Measurements from ENCODE around the gene FAM90A1.
"Not testable (repeated sequence)": the region's sequence is repeated elsewhere in the genome, so short reads cannot be mapped to it uniquely, and the experiment has no call there.

Gene FAM90A1

DNA sequence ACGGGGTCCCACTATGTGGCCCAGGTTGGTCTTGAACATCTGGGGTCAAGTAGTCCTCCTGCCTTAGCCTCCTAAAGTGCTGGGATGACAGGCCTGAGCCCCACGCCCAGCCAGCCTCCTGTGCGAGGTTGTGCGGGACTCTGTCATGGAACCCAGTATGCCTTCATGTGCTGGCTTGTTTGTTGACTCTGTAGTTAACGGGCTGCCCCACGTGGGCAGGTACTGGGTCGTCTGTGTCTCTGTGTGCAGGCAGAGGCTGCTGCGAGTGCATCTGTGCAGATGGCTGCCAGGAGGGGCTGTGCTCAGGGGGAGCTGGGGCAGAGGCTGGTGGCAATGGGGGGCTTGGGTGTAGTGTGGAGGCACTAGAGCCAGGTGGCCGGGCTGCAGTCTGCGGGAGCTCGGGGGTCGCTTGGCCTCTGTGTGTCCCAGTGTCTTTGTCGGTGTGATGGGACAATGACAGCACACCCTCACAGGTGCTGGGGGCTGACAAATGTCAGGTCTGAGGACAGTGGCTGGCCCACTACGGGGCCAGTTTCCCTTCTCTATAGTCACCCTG, 6.0 kb upstream of the FAM90A1 start:
- FAIRE-seq: not testable (repeated sequence)

DNA sequence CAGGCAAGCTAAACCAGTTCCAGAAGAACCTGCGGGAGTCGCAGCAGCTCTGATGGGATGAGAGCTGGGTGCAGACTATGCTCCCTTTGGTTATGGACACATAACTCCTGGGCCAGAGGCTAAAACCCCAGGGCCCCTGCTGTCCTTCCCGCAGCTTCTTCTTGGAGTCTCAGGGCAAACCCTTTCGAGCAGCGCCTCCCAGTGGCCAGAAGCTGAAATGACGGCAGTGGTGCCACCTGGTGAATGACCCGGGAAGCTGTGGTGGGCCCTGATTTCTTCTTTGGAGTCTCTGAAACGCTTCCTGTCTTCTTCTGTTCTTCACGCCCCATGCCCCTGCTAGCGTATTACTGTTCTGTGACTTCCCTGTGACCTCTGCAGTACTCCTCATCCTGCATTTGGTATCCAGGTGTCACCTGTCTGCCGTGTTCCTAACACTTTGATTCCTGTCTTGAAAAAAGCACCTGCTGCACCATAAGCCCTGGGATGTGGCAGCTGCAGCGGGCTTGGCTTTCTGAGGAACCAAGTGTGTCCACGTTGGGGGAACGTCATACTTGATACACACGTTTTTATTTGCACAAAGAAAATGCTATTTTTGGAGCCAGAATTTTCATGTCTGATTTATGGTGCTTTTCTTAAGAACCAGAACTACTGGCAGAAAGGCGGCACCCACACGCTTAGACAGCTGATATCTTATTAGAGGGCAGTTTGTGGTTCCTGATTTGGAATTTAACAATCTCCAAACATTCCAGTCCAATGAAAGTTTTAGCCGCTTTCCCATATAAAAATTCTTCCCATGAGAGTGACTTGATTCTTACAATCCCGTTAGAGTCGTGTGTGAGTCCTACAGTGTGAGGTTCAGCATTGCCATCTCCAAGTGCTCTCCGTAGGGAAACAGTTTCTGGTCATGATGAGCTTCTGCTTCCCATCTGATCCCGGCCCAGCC, 4.5 kb upstream of the FAM90A1 start:
- FAIRE-seq: not testable (repeated sequence)

DNA sequence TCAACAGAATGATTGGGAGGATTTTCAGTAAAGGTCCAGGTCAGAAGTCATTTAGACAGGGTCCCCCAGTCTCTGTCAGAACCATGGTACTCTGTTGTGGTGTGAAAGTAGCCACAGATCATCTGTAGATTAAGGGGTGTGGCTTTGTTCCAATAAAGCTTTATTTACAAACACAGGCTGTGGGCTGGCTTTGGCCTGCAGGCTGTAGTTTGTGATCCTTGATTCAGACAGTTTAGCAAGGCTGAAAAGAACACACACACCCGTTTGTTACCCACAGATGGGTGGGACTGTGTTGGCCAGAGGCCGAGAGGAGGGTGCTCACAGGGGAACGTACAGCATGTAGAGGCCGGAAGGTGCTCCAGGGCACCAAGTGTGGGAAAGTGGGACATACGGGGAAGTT, 3.6 kb upstream of the FAM90A1 start:
- FAIRE-seq: not testable (repeated sequence)

DNA sequence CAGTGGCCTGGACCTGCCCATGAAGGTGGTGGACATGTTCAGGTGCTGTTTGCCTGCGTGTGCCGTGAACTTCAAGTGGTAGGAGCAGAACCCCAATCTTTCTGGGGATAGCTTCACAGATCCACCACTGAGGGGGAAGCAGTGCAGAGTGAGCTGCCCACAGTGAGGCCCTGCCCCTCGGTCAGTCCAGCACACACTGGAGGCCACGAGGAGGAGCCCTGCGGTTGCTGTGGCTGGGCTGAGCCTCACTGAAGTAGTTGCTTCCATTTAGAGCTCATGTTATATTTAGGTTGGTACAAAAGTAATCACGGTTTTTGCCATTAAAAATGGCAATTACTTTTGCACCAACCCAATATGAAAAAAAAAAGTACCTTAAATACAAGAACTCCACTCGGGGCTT, 2.1 kb upstream of the FAM90A1 start:
- not testable (repeated sequence) for FAIRE-seq

DNA sequence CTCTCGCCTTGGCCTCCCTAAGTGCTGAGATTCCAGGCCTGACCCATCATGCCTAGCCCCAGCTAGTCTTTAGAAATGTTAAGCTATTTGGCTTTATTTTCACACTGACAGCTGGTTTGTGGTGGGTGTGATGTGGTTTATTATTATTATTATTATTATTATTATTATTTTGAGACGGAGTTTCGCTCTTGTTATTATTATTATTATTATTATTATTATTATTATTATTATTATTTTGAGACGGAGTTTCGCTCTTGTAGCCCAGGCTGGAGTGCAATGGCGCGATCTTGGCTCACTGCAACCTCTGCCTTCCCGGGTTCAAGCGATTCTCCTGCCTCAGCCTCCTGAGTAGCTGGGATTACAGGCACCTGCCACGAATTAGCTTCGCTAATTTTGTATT, 1.2 kb upstream of the FAM90A1 start:
- not testable (repeated sequence) for FAIRE-seq

DNA sequence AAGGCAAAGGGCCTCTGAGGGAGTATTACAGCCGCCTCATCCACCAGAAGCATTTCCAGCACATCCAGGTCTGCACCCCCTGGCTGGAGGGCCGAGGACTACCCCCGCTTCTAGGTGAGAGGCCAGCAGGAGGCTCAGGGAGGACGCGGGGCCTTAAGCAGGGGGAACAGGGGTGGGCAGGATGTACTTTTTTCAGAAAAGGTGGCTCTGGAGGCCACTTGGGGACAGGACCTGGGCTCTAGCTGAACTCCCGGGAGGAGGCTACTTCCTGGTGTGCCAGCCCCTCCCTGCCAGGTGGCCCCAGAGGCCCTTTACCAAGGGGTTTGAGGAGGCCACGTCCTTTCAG, 287 bp upstream of the FAM90A1 start:
- FAIRE-seq: not testable (repeated sequence)

DNA sequence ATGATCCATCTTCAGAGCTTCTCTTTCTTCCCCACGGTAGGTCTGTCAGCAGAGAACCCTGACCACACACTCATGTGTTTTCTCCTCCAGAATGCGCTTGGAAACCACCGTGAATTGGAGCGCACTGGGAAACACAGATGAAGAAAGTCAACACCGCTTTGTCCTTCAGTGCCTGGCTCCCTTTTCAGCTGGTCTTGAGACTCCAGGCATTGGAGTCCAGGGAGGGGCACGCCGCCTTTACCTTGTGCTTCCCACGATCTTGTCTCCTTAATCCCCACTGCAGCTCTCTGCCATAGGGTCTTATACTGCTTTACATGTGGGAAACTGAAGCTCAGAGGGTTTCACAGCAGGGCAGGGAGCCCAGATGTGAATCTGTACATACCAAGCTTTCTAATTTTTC, 1.1 kb downstream of the FAM90A1 start:
- no peak for FAIRE-seq

DNA sequence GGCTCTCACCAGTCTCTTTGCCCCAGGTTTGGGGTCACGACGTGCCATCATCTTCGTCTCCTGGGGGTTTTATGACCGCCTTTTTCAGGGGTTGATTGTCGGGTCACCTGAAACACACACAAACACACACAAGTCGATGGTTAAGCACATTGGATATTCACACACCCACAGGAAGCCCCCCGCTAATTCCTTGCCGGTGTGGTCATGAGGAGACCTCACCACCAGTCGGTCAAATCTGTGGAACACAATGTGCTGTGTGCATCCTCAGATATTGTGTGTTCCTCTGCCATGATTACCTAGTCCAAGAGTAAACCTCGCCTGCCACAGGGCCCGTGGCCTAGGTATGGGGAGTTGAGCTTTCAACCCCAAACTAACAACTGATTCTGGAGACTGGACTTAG, 2.6 kb downstream of the FAM90A1 start:
- not testable (repeated sequence) for FAIRE-seq

DNA sequence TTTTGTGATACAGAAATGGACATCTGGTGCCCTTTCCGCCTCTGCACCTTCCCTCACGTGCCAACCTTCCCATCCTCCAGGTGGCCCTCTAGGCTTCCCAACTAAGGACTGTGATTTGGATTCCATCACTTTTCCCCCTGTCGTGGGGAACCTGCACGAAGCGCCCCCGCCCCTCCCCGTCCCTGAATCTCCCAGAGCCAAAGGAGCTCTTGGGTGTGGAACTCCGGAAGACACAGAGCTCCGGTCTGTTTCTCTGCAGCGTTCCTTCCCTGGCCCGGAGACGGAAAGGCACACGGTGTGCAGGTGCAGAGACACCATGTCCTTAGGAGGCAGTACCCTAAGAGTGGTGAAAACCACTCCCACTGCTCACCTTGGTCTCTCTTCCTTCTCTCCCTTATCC, 3.8 kb downstream of the FAM90A1 start:
- not testable (repeated sequence) for FAIRE-seq

DNA sequence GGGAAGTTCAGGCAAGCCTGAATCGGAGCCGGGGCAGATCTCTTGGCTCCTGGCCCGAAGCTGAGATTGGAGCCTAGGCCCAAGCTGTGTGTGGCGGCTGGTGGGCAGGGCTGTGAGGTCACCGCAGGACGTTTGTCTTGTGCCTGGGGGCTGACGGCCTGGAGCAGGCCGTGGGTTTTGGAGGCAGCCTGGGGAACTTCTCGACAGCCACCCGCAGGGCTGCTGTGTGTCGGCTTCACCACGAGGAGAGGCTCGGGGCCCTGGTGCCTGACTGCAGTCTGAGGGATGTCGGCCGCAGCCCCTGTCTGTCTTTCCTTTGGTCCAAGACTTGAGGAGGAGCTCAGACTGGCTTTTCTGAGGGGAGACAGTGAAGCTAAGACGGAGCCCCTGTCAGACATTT, 5.1 kb downstream of the FAM90A1 start:
- FAIRE-seq: not testable (repeated sequence)

DNA sequence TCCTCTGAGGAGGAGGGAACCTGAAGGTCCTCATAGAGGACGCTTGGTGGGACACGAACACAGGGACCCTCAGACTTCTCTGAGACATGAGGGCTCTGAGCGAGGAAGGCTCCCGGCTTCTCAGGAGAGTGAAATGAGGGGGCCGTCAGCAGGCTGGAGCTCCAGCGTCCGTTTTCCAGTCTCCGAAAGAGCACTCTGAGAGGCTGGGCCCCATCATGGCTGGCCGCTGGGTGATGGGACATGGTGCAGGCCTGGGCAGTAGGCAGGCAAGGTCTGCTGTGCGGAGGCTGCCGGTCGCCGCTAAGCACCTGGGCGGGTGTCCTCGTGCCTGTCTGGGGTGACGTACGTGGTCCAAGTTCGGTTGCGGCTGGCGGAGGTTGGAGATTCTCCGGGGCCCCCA, 5.6 kb downstream of the FAM90A1 start:
- FAIRE-seq: not testable (repeated sequence)

DNA sequence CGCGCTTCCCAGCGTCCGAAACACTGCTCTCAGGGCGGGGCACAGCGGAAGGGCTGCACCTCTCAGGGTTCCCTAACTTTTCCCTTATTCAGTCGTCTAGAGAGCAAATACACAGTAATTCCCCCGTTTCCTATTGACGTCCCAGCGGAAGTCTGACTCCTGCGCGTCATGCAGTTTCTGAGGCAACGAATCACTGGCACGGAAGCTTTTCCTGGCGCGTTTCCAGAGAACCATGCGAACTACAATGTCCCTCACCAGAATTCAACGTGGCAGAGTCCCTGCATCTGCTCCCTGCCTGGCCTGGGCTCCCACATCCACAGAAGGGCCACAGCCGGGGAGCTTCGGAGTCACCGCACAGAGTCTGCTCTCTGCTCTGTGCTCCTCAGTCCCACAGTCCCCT, 6.0 kb downstream of the FAM90A1 start:
- FAIRE-seq: not testable (repeated sequence)

DNA sequence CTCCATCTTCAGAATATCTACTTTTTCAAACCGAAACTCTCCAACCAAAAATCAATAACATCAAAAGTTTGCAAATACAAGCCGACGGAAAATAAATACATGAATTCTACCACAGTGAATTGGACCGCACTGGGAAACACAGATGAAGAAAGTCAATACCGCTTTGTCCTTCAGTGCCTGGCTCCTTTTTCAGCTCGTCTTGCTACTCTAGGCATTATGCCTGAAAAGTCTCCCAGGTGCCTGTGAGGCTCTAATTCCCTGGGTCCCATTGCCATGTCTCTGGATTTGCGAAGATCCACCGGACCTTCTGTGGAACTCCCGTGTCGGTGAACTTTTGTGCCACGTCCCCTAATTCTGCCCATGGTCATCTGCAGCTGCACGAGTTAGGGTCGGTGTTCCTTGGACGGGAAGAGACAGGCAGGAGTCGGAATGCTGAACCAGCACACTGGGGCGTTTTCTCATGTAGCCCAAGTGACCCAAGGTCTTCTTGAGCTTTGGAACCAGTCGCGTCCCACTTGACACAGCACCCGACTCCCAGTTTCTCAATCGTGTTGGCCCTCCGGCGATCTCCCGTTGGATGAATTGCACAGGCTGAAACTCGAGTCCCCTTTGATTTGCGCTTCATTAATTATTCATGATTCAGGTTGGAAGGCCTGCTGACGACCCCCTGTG, 8.6 kb downstream of the FAM90A1 start:
- not testable (repeated sequence) for FAIRE-seq

DNA sequence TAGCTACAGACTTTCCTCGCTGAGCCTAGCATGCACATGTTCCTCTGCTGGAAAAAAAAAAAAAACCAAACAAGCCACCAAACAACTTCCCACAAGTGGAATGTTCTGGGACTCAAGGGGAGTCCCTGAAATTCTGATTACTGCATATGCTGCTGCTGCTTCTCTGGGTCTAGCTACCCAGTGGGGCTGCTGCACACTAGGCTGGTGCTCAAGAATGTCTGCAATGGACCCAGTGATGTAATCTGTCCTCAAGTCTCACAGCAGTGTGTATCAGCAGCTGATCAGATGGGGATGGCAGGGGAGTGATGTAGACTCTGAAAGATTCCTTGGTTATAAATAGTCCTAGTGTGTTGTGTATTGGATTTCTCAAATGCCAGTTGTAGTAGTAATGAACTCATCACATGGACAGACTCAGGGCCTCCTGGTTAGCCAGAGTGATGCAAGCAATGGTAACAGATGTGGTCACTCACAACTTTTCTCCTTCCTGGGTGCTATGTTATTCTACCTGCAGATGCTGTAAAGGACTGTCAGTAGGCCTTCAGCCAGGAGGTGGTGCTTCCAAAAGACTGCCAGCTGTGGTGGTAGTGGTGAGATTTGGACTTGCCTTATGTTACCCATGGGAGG, 29.6 kb downstream of the FAM90A1 start:
- FAIRE-seq: not testable (repeated sequence)

DNA sequence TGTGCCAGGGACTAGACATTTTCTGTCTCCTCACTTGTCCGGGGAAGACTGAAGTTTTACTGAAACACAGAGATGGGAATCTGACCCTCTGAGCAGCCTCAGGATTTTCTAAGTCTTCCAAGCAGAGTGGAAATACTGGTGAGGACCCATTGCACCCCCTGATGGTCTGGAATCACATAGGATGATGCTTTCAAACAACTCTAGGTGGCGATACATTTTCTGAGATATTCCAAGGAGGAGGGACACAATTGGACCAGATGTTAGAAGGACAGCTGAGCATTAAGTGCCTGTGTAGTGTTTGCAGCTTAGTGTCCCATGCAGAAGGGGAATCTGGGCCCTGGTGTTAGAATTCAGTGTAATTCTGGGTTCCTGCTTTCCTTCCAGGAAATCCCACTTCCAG, 39.3 kb downstream of the FAM90A1 start:
- FAIRE-seq: not testable (repeated sequence)

DNA sequence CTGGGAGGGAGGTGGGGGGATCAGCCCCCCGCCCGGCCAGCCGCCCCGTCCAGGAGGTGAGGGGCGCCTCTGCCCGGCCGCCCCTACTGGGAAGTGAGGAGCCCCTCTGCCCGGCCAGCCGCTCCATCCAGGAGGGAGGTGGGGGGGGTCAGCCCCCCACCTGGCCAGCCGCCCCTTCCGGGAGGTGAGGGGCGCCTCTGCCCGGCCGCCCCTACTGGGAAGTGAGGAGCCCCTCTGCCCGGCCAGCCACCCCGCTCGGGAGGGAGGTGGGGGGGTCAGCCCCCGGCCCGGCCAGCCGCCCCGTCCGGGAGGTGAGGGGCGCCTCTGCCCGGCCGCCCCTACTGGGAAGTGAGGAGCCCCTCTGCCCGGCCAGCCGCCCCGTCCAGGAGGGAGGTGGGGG, 43.2 kb downstream of the FAM90A1 start:
- FAIRE-seq: not testable (repeated sequence)

DNA sequence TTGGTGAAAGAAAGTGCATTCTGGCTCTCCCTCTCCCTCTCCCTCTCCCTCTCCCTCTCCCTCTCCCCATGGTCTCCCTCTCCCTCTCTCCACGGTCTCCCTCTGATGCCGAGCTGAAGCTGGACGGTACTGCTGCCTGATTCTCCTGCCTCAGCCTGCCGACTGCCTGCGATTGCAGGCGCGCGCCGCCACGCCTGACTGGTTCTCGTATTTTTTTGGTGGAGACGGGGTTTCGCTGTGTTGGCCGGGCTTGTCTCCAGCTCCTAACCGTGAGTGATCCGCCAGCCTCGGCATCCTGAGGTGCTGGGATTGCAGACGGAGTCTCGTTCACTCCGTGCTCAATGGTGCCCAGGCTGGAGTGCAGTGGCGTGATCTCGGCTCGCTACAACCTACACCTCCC, 44.1 kb downstream of the FAM90A1 start:
- FAIRE-seq: not testable (repeated sequence)

DNA sequence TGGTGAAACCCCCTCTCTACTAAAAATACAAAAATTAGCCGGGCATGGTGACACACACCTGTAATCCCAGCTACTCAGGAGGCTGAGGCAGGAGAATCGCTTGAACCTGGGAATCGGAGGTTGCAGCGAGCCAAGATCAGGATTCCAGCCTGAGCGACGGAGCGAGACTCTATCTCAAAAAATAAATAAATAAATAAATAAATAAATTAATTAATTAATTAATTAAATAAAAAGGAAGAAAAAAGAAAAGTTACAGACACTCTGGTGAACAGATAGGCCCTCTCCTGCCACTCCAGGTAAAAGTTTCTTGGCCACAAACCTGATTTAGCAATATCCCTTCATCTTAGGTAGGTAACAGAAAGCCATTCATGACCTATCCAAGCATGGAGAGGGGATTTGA, 44.5 kb downstream of the FAM90A1 start:
- FAIRE-seq: not testable (repeated sequence)

DNA sequence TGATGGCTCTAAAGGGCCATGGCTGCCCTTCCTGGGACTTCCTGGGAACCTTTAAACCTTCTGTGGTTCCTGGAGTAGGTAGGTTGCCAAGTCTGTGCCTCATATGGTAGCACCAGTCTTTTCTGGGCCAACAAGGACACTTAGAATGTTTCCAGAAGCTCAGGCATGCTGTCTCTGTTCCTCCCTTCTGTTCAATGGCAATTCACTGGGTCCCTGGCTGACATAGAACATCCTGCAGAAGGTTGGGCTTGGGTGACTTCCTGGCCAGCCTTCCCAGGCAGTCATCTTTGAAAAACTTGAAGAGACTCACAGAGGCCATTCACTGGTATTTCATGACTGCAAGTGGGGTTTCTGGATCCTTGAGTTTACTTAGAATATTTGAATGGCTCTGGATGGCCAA, 46.1 kb downstream of the FAM90A1 start:
- not testable (repeated sequence) for FAIRE-seq

DNA sequence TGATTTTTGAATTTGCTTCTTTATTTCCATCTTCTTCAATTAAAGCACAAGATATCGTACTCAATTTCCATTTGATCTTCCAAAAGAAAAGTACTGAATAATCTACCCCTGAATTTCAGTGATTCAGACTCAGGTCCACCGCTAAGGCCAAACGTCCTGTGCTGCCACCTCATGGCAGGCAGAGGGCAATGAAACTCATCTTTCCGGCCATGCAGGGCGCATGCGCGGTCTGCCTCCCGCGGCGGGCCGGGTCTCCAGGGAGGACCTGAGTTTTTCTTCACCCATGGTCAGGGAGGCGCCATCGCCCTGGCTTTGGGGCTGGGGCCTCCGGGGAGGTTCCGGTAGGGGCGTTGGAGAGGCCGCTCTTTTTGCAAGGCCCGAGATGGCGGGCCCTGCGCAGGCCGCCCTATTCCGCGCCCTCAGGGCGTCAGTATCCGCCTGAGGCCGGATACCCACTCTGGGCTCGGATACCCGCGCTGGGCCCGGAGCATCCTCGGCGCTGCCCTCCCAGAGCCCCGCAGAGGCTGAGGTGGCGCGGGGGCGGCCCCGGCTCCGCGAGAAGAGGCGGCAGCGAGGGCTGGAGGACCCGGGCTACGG, 47.3 kb downstream of the FAM90A1 start:
- not testable (repeated sequence) for FAIRE-seq

DNA sequence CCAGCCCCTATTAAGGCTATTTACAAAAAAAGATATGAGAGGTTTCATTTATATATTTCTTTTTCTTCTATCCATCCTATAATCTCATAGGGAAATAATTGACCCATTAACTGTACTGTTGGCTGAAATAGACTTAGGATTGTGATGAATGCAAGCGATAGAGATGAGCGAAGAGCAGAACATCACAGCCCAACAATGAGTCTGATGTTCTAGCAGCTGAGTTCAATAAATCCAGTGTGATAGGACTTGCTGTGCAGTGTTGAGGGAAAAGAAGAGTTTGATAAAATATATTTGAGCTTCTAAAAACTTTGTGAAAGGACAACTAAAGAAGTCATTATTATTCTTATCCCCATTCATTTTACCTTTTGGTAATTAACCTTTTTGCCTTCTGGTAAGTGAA, 54.5 kb downstream of the FAM90A1 start:
- not testable (repeated sequence) for FAIRE-seq
